Endothelial cell of umbilical vein (primary cell): ENCODE data around the gene ZNF548.

Experiments used
- CTCF ChIP-seq, 2 donors: IDR thresholded peaks; 1 replicate in 1 of 2; 2 replicates in 1 of 2; pipeline ENCODE4 v1.5.1; 2011; ENCODE audit warnings: low read length in 2 of 2, mild to moderate bottlenecking in 2 of 2, moderate library complexity in 2 of 2, control low read depth in 1 of 2, inconsistent platforms in 1 of 2, low read depth in 1 of 2; ENCODE audit not compliant: insufficient read depth in 1 of 2; ENCODE audit errors: extremely low read depth in 1 of 2
- POLR2A ChIP-seq: IDR thresholded peaks from 2 replicates; pipeline ENCODE4 v1.6.1; 2012; ENCODE audit warnings: low read depth, mild to moderate bottlenecking, control low read depth, low read length
- POLR2AphosphoS5 ChIP-seq: IDR thresholded peaks from 2 replicates; pipeline ENCODE4 v1.6.1; 2012; ENCODE audit warnings: low read depth, mild to moderate bottlenecking, control low read depth, low read length, moderate library complexity; ENCODE audit not compliant: insufficient read depth

- TF ChIP-seq CTCF (IDR thresholded peaks at IDR 0.05; ENCODE audit: extremely low read depth in 1 of 2, insufficient read depth in 1 of 2, low read depth in 1 of 2, low read length in 2 of 2) (no peak), POLR2A (no peak), POLR2AphosphoS5 (no peak)
These were observed 37.8 kb upstream of the ZNF548 start for GRCh38 chr19:57351867-57352266.
